ENCODE results near the gene TRAPPC12.

Gene TRAPPC12

DNA sequence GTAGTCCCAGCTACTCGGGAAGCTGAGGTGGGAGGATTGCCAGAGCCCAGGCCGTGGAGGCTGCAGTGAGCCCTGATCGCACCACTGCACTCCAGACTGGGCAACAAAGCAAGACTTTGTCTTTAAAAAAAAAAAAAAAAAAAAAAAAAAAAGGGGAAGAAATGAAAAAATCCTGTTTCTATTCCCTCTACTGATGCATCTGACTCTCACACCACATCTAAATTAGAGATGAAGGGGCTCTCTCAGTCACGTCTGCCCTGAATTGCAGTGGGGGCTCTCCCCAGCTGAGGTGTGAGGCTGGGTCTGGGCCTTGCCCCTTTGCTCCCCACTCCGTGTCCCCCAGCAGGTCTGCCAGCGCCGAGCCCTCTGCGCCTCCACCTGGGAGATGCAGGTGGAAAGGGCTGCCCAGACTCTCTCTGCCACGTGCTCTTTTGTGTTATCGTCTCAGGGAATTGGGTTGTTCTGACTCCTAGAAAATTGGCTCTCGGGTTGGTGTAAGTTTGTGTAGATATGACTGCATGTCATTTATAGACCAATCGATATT is 30.2 kb downstream of the TRAPPC12 start:
- no peak for DNase-seq

GRCh38 chr2:3411103-3411502 is 31.6 kb downstream of the TRAPPC12 start:
- DNase-seq = no peak

DNA sequence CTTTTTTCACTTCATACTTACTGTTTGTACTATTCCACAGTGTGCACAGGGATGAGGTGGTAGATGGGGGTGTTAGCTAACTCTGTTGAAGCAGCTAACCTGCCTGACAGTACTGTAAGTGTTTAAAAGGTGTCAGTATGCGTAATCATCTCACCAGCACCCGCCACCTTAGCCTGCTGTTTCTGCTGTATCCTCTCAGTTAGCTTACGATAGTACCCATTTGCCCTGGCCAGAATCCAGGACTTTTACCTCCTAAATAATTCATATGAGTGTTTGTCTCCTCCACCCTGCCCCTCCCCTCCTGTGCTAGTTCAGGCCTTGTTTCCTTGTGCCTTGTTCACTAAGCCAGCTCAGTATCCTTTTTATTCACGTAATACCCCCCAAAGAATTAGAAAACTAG is 34.2 kb downstream of the TRAPPC12 start:
- peak; percentile 7 for DNase-seq

DNA sequence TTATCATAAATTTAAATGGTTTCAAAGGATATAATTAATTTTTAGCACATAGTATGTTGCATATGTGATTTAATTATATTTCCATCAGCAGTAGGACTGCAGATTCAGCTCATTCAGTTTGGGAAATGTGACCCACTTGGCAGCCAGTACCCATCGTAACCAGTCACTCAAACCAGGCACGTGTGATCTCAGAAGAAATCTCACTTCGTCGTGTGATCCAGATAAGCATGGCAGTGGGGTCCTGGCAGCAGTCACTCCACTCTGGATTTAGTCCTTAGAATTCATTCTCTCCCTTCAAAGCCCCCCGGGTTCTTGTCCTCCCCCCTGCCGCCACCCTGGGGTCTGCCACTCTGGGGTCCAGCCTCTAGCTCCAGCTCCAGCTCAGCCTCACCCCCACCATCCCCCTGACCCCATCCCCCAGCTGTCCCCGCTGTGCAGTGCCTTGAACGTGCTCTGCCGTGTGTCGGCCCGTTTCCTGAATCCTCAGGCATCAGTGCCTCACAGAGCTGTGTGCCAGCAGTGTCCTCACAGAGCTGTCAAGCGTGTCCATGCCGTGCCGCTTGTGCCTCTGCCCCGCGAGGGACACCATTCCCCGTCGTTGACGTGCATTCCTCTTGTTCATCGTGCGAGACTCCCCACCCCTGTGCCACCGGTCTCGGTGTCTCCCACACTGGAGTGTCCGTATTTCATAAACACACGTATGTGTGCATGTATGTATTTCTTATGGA is 34.8 kb downstream of the TRAPPC12 start:
- no peak for DNase-seq

DNA sequence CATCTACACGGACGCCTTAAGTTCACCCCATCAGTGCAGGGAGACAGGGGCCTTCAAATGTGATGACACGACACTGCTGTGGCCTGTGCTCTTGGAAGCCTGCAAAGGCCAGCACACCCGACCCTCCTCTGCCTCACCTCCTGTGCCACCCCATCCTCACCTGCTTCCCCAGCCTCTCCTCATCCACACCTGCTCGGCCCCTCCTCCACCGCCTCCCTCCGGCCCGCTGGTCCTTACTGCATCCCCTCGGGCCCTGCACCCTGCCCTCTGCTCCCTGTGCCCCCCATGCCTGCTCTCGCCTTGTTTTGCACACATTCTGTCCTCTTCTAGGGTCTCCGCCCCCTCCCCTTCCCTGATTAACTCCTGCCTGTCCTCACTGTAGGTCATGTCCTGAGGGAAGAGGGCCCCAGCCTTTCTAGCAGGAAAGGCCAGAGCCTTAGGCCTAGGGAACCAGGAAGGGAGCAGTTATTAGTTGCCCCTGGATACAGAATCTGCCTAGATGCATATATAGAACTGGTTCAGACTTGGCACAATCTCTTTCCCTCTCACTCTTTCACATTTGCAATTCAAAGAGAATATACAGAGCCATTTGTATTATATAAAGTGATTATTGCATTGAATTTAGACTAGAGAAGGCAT is 39.4 kb downstream of the TRAPPC12 start:
- DNase-seq = no peak

DNA sequence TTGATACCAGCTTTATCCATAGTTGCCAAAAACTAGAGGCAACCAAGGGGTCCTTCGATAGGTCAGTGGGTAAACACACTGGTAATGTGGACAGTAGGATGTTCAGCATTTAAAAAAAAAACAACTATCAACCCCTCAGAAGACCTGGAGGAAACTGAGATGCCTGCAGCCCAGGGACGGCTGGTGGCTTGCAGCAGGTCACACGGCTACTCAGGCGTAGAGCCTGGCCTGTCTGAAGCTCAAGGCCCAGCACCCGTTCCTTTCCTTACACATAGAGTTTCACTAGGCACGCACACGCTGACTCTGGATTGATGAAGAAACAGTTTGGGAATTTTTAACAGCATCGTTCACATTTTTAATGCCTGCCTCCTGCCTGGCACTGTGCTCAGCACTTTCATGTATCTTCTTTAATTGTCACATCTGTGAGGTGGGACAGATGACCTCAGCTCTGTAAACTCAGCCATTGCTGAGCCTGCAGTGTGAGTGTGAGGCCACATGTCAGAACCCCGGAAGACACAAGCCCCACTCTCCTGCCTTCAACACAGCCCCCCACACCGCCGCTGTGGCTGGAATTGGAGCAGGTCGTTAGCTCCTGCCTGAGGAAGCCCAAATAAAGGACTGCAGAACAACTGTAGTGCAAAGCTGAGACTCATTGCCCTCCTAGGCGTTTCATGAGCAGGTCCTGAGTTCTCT is 40.7 kb downstream of the TRAPPC12 start:
- DNase-seq = no peak

GRCh38 chr2:3420769-3421397 is 41.4 kb downstream of the TRAPPC12 start:
- no peak for DNase-seq

DNA sequence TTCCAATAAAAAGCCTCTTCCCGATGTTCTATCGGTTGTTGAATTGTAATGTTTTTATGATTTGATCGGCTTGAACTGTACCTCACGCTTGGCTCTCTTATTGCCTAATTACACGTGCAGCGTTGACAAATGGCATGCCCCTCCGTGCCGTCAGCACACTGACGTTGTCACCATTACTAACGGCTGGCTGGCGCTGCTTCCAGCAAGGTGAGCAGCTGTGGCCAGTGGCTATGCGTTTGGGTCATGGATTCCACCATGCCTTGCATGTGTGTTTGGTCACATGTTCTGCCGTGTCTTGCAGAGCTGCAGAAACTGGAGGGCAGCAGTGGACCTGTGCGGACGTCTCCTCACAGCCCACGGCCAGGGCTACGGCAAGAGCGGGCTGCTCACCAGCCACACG is 42.1 kb downstream of the TRAPPC12 start:
- no peak for DNase-seq

DNA sequence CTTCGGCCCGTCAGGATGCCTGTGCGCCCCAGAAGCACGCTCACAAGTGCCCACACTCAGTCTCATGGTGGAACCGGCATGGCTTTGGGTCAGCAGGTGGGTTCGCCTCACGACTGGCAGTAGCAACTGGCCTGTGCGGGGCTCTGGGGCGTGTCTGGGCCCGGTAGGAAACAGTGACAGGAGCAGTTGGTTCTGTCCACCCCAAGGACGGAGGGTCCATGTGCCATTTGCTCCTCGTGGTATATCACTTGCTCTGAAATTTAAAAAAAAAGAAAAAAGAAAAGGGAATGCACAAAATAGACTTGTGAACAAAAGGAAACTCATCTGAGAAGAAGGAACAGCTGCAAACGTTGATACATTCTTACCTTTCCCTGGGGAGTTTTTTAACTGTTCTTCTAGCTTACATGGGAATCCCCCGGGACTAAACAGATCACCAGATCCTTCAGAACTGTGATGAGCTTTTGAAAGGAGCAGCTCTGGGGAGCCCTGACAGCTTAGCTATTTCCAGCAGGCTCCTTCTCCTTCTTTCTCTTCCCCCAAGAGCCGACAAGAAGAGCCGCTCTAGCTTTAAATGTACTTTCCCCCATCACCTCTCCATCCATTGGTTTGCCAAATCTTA is 42.8 kb downstream of the TRAPPC12 start:
- no peak for DNase-seq

- DNase-seq = peak; percentile 74
These were observed 44.1 kb downstream of the TRAPPC12 start for GRCh38 chr2:3423492-3424170.

- no peak for DNase-seq
These were observed 44.8 kb downstream of the TRAPPC12 start for GRCh38 chr2:3424171-3424795.

DNA sequence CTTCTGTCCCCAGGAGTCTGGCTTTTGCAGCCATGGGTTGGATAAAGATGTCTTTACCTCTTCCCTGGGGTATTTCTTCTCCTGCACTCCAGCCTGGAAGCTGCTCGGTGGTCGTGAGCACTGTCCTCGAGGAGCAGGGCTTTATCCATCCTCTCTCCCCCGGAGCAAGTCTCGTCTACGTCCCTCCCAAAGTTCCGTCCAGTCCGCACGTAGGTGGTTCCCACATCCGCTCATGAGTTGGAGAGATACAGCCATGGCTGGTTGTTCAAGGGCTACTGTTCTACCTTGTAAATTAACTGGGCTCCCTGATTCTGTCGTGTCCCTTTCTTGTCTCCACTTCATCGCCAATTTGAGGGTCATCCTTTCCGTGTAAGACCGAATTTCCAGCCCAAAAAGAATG is 47.1 kb downstream of the TRAPPC12 start:
- DNase-seq = no peak

- DNase-seq = no peak
These were observed 47.8 kb downstream of the TRAPPC12 start for GRCh38 chr2:3427272-3427671.

GRCh38 chr2:3428577-3428976 is 49.1 kb downstream of the TRAPPC12 start:
- DNase-seq = no peak

- peak; percentile 13 for DNase-seq
These were observed 49.6 kb downstream of the TRAPPC12 start for GRCh38 chr2:3429066-3429610.

GRCh38 chr2:3430172-3430571 is 50.7 kb downstream of the TRAPPC12 start:
- DNase-seq = peak; percentile 59

GRCh38 chr2:3430740-3431490 is 51.4 kb downstream of the TRAPPC12 start:
- no peak for DNase-seq

DNA sequence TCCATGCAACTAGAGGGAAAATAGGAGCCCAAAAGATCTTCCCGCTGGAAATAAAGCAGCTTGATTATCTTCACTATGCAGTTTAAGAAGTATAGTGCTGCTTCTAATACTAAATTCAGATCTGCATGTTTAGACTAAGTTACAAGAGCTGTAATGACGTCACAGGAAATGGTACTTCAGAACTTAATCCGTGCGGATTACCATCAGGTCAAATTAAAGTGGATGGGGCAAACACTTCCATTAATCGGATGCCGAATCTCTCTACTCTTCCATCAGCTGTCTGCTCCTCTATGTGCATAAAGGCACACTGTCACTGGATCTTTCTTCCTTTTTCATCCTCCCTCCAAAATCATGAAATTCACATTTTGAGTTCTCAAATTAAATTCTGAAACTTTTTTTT is 52.6 kb downstream of the TRAPPC12 start:
- no peak for DNase-seq

DNA sequence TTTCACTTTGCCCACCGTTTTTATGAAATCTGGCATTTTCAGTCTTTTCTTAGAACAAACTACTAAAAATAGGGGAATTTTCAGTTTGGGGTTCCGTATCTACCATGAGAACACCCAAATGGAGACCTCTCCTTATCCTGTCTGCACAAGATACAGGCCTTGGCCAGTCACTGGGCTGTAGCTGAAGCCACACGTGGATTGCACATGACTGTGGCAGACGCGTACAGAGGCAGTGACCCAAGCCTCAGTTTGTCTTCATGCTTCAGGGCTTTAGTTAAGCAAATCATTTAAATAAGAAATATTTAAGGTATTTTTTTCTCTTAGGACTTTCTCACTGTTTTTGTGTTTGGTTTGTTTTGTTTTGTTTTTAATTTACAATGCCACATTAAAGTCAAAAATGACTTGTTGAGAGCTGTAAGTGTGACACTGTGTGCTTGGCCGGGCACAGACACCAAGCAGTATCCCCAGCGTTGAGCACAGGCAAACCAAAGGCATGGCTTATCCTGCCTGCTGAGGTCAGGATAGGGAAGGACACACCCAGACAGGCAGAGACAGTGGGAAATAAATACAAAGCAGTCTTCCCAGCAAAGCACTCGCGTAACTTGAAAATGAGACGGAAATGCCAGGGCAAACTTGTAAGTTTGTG is 53.3 kb downstream of the TRAPPC12 start:
- DNase-seq = no peak

DNA sequence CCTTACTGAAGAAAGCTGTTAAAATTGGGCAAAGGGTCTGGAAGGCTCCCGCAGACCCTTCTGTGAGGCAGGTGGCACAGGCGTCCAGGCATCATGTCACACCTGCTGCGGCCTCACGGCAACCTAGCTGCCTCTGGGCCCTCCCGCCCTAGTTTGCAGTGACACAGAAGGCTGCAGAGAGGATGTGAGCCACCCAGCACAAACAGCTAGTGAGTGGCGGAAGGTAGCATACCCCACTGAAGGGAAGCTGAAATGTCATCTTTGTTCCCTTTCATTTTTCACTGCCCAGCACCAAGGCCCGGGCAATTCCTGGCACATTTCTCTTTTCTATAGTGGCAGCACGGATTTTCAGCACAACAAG is 53.8 kb downstream of the TRAPPC12 start:
- no peak for DNase-seq

Data from hematopoietic multipotent progenitor cell treated with erythropoietin and hydrocortisone succinate and interleukin-3 and kit ligand, for 6 days (in vitro differentiated cells).